Nephron (organoid): Measurements from ENCODE around the gene LENG9.

Experiments
- H3K27ac Mint-ChIP-seq, 3 experiments: 2 replicates each; pipeline ENCODE4 v1.8.0; 2020; ENCODE audit warnings: mixed read lengths in 3 of 3, mild to moderate bottlenecking in 2 of 3, moderate library complexity in 1 of 3
- H3K27me3 Mint-ChIP-seq: 2 replicates; pipeline ENCODE4 v1.8.0; 2021; ENCODE audit warnings: low read depth, mild to moderate bottlenecking, moderate library complexity, mixed read lengths
- H3K36me3 Mint-ChIP-seq: 2 replicates; pipeline ENCODE4 v1.8.0; 2020; ENCODE audit warnings: low read depth, mixed read lengths
- H3K4me1 Mint-ChIP-seq: 2 replicates; pipeline ENCODE4 v1.8.0; 2020; ENCODE audit warnings: mixed read lengths
- H3K4me3 Mint-ChIP-seq, 3 experiments: 2 replicates each; pipeline ENCODE4 v1.8.0; 2020; ENCODE audit warnings: mild to moderate bottlenecking in 3 of 3, mixed read lengths in 3 of 3, moderate library complexity in 2 of 3
- H3K9me3 Mint-ChIP-seq: 2 replicates; pipeline ENCODE4 v1.8.0; 2020; ENCODE audit warnings: mixed read lengths
- TF ChIP-seq, protein P1 (sequence below), 3 experiments: fragments of 200-600 bp; sonication (generic); IDR thresholded peaks; one replicate each; pipeline ENCODE4 v1.5.0; 2021; ENCODE audit warnings: antibody characterized with exemption in 3 of 3; ENCODE audit not compliant: unreplicated experiment in 3 of 3

The LENG9 gene

DNA sequence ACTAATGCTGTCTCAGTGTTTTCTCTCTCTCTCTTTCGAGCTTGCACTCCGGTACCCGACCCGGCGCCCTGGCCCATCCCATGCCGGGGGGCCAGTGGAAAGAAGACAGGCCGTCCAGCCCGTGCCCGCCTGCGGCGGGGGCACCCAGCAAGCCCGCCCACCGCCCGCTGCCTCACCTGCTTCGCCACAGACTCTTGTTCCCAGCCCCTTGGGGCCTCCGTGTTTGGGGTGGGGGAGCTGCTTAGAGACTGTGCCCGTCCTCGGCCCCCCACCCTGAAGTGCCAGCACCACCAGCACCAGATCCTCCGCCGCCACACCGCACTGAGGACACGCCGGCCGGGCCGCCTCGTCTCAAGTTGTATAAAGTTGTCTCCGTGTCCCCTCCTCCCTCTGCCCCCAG lies 2.4 kb downstream of the LENG9 start:
- no peaks in the 10 kb centered on the region for H3K9me3 Mint-ChIP-seq
- peak overlapping the region; percentile 96 to 98 (median 97) for H3K27ac Mint-ChIP-seq
- peak overlapping the region; percentile 68 to 86 (median 86) for H3K4me3 Mint-ChIP-seq
- TF ChIP-seq, protein P1, sequence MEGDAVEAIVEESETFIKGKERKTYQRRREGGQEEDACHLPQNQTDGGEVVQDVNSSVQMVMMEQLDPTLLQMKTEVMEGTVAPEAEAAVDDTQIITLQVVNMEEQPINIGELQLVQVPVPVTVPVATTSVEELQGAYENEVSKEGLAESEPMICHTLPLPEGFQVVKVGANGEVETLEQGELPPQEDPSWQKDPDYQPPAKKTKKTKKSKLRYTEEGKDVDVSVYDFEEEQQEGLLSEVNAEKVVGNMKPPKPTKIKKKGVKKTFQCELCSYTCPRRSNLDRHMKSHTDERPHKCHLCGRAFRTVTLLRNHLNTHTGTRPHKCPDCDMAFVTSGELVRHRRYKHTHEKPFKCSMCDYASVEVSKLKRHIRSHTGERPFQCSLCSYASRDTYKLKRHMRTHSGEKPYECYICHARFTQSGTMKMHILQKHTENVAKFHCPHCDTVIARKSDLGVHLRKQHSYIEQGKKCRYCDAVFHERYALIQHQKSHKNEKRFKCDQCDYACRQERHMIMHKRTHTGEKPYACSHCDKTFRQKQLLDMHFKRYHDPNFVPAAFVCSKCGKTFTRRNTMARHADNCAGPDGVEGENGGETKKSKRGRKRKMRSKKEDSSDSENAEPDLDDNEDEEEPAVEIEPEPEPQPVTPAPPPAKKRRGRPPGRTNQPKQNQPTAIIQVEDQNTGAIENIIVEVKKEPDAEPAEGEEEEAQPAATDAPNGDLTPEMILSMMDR (IDR thresholded peaks at IDR 0.05; ENCODE audit: unreplicated experiment in 3 of 3) = no peak
- H3K27me3 Mint-ChIP-seq = peaks cover 4% of the 10 kb centered on the region
- peaks cover 31% of the 10 kb centered on the region for H3K4me1 Mint-ChIP-seq
- H3K36me3 Mint-ChIP-seq = peaks cover 37% of the 10 kb centered on the region

DNA sequence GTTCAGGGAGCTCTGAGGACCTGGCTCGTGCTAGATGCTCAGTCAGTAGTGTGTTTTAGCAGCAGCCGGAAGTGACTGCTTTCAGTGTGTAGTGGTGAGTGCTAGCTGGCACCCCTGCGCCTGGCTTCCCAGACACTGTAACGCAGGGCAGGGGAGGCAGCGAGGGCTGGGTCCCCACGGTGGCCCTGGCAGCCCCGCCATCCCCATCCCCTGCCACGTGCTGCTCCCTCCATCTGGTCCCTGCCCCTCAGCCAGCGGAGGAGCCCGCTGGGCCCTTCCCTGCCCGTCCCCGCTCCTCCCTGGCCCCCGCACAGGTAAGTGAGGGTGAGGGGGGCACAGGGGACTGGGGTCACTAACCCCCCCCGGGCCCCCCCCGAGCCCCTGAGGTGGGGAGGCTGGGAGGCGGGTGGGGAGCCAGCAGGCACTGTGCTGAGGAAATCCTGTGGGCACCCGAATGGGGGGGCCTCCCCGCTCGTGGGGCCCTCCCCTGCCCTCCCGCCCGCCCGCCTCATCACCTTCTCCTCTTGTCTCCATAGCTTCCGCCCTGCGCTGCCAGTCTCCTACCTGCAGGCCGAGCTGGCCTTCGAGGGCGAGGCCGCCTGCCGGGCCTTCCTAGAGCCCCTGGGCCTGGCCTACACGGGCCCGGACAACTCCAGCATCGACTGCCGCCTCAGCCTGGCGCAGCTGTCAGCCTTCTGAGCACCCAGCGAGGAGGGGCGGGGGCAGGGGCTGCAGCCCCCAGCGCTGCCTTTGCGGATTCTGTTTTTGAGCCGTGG lies 3.2 kb downstream of the LENG9 start:
- H3K27me3 Mint-ChIP-seq = no peaks in the 10 kb centered on the region
- peaks cover 35% of the 10 kb centered on the region for H3K36me3 Mint-ChIP-seq
- H3K4me3 Mint-ChIP-seq = peak overlapping the region; percentile 12 to 73 (median 19)
- peaks cover 31% of the 10 kb centered on the region for H3K4me1 Mint-ChIP-seq
- TF ChIP-seq, protein P1 (IDR thresholded peaks at IDR 0.05; ENCODE audit: unreplicated experiment in 3 of 3) = no peak
- no peaks in the 10 kb centered on the region for H3K9me3 Mint-ChIP-seq
- peak overlapping the region in 2 of 3 experiments; percentile 45 to 72 for H3K27ac Mint-ChIP-seq

GRCh38 chr19:54459282-54460229 lies 4.0 kb downstream of the LENG9 start:
- peaks cover 42% of the 10 kb centered on the region for H3K36me3 Mint-ChIP-seq
- H3K4me1 Mint-ChIP-seq = peaks cover 31% of the 10 kb centered on the region
- H3K9me3 Mint-ChIP-seq = no peaks in the 10 kb centered on the region
- H3K27ac Mint-ChIP-seq = peak overlapping the region; percentile 45 to 72 (median 58)
- H3K27me3 Mint-ChIP-seq = no peaks in the 10 kb centered on the region
- TF ChIP-seq, protein P1 (IDR thresholded peaks at IDR 0.05; ENCODE audit: unreplicated experiment in 3 of 3) = no peak
- H3K4me3 Mint-ChIP-seq = peak overlapping the region; percentile 40 to 73 (median 57)

GRCh38 chr19:54458648-54459281 lies 4.8 kb downstream of the LENG9 start:
- peaks cover 45% of the 10 kb centered on the region for H3K36me3 Mint-ChIP-seq
- H3K9me3 Mint-ChIP-seq = no peaks in the 10 kb centered on the region
- TF ChIP-seq, protein P1 (IDR thresholded peaks at IDR 0.05; ENCODE audit: unreplicated experiment in 3 of 3) = no peak
- peak overlapping the region; percentile 45 to 58 (median 56) for H3K27ac Mint-ChIP-seq
- H3K4me1 Mint-ChIP-seq = peaks cover 24% of the 10 kb centered on the region
- no peaks in the 10 kb centered on the region for H3K27me3 Mint-ChIP-seq
- peak overlapping the region; percentile 37 to 73 (median 57) for H3K4me3 Mint-ChIP-seq

GRCh38 chr19:54457773-54458647 lies 5.6 kb downstream of the LENG9 start:
- H3K4me1 Mint-ChIP-seq = peaks cover 21% of the 10 kb centered on the region
- no peaks in the 10 kb centered on the region for H3K27me3 Mint-ChIP-seq
- TF ChIP-seq, protein P1 (IDR thresholded peaks at IDR 0.05; ENCODE audit: unreplicated experiment in 3 of 3) = no peak
- H3K36me3 Mint-ChIP-seq = peaks cover 53% of the 10 kb centered on the region
- H3K4me3 Mint-ChIP-seq = no peak overlapping the region
- no peaks in the 10 kb centered on the region for H3K9me3 Mint-ChIP-seq
- H3K27ac Mint-ChIP-seq = peak overlapping the region in 1 of 3 experiments; percentile 26
